Keratinocyte (primary cell): ENCODE results near the gene MED14. TPM values are rescaled to one million over a fixed set of nuclear protein-coding genes. Genes with fewer than 3 reads are reported as not detected.

Experiments used
- DNase-seq: peaks from one replicate; pipeline ENCODE4 v3.0.0-alpha.2; 2011; ENCODE audit warnings: low read depth, missing footprints, low spot score
- FAIRE-seq: peaks from 2 replicates; lab custom pipeline; 2011; peaks lifted over from hg19 to GRCh38; lab: Jason Lieb, UNC
- H2AFZ ChIP-seq: 2 replicates; pipeline ENCODE4 v1.6.0; 2012; ENCODE audit warnings: low read length, control low read depth, inconsistent platforms; ENCODE audit not compliant: control insufficient read depth
- H3K27ac ChIP-seq: 2 replicates; pipeline ENCODE4 v1.5.1; 2011; ENCODE audit warnings: low read length; ENCODE audit not compliant: control insufficient read depth, insufficient read depth
- H3K27me3 ChIP-seq: 3 replicates; pipeline ENCODE4 v1.6.0; 2011; ENCODE audit warnings: low read length; ENCODE audit not compliant: control insufficient read depth, insufficient read depth; ENCODE audit errors: extremely low read depth
- H3K36me3 ChIP-seq, 2 experiments: 2 replicates in 1 of 2; 3 replicates in 1 of 2; pipeline ENCODE4 v1.5.1; 2011; ENCODE audit warnings: low read length in 2 of 2, mild to moderate bottlenecking in 1 of 2; ENCODE audit not compliant: control insufficient read depth in 2 of 2, insufficient read depth in 2 of 2; ENCODE audit errors: extremely low read depth in 1 of 2
- H3K4me1 ChIP-seq: 3 replicates; pipeline ENCODE4 v1.5.1; 2011; ENCODE audit warnings: low read length; ENCODE audit not compliant: control insufficient read depth, insufficient read depth; ENCODE audit errors: extremely low read depth
- H3K4me2 ChIP-seq: 3 replicates; pipeline ENCODE4 v1.6.0; 2011; ENCODE audit warnings: low read depth, low read length; ENCODE audit not compliant: control insufficient read depth, insufficient read depth; ENCODE audit errors: extremely low read depth
- H3K4me3 ChIP-seq, 3 experiments: fragments of 200-600 bp in 1 of 3; sonication (generic) in 1 of 3; 2 replicates in 2 of 3; 3 replicates in 1 of 3; pipeline ENCODE4 v1.5.1; 2011 to 2016; ENCODE audit warnings: low read length in 3 of 3, mild to moderate bottlenecking in 3 of 3, control low read depth in 2 of 3, inconsistent platforms in 1 of 3, low read depth in 1 of 3, mixed read lengths in 1 of 3, mixed run types in 1 of 3, moderate library complexity in 1 of 3; ENCODE audit not compliant: control insufficient read depth in 2 of 3, insufficient read depth in 2 of 3; ENCODE audit errors: extremely low read depth in 1 of 3
- H3K79me2 ChIP-seq: 2 replicates; pipeline ENCODE4 v1.6.0; 2012; ENCODE audit warnings: low read length; ENCODE audit not compliant: control insufficient read depth, insufficient read depth
- H3K9ac ChIP-seq: 3 replicates; pipeline ENCODE4 v1.6.0; 2011; ENCODE audit warnings: low read length; ENCODE audit not compliant: control insufficient read depth, insufficient read depth; ENCODE audit errors: extremely low read depth
- H3K9me1 ChIP-seq: 3 replicates; pipeline ENCODE4 v1.6.0; 2011; ENCODE audit warnings: low read length; ENCODE audit not compliant: control insufficient read depth, insufficient read depth; ENCODE audit errors: extremely low read depth
- H3K9me3 ChIP-seq: 2 replicates; pipeline ENCODE4 v1.5.1; 2012; ENCODE audit warnings: low read depth, low read length; ENCODE audit not compliant: control insufficient read depth
- H4K20me1 ChIP-seq: 3 replicates; pipeline ENCODE4 v1.6.0; 2011; ENCODE audit warnings: low read length; ENCODE audit not compliant: control insufficient read depth, insufficient read depth; ENCODE audit errors: extremely low read depth
- CTCF ChIP-seq, 3 experiments: IDR thresholded peaks in 1 of 3; conservative IDR thresholded peaks in 1 of 3; optimal IDR thresholded peaks in 1 of 3; 2 replicates in 2 of 3; 3 replicates in 1 of 3; pipeline versions ENCODE3 to v1.5.1; 2011; ENCODE audit warnings: low read length in 3 of 3, mild to moderate bottlenecking in 3 of 3, moderate library complexity in 2 of 3, control low read depth in 1 of 3, inconsistent platforms in 1 of 3; ENCODE audit not compliant: insufficient read depth in 2 of 3; ENCODE audit errors: extremely low read depth in 1 of 3
- EZH2 ChIP-seq: IDR thresholded peaks from one replicate; pipeline ENCODE4 v1.6.1; 2012; ENCODE audit warnings: inconsistent platforms, mild to moderate bottlenecking, low read length, moderate library complexity
- dilution Hi-C: fragments of 300-500 bp; cut with MboI; formaldehyde crosslinking; loops from one replicate; pipeline ENCODE4 v1.7.0; 2020; ENCODE audit warnings: low sequenced_read_pairs; ENCODE audit not compliant: extremely low pct_ligation_motif_present
- polyA plus RNA-seq, 5 experiments: library from polyadenylated mRNA; depleted of rRNA in 3 of 5; stranded (reverse) in 3 of 5; stranded (forward) in 1 of 5; unstranded in 1 of 5; fragments of >200 nt; gene quantifications; 1 replicate in 1 of 5; 2 replicates in 3 of 5; 3 replicates in 1 of 5; pipeline versions ENCODE4 v1.2.1 to v1.2.3, GENCODE V29; 2011 to 2012; ENCODE audit warnings: missing spikeins in 2 of 5, low read depth in 1 of 5, low replicate concordance in 1 of 5

MED14 gene
- polyA plus RNA-seq, 1 donor (not counting 4 experiments of a cell fraction or from before 2014, with no cell fraction given), result 25.9 TPM

- no peak for DNase-seq
- Histone ChIP-seq H3K79me2 (peaks cover 29% of the 10 kb centered on the region), H3K27me3 (no peaks in the 10 kb centered on the region), H4K20me1 (no peaks in the 10 kb centered on the region), H3K27ac (no peak overlapping the region), H3K9me1 (no peaks in the 10 kb centered on the region), H3K4me2 (no peak overlapping the region), H2AFZ (no peak overlapping the region), H3K4me3 (no peak overlapping the region), H3K9me3 (no peaks in the 10 kb centered on the region), H3K36me3 (peaks cover 0 to 4% of the 10 kb centered on the region in 2 experiments), H3K4me1 (peaks cover 12% of the 10 kb centered on the region), H3K9ac (no peak overlapping the region)
- dilution Hi-C loops, result no loop called here
- no peak for TF ChIP-seq CTCF (optimal IDR thresholded peaks at IDR 0.05 in 1 of 3, IDR thresholded peaks at IDR 0.05 in 1 of 3, conservative IDR thresholded peaks at IDR 0.05 in 1 of 3; ENCODE audit: extremely low read depth in 1 of 3, insufficient read depth in 2 of 3, low read length in 3 of 3)
- no peak for FAIRE-seq
These were observed 13.7 kb downstream of the MED14 start for GRCh38 chrX:40721489-40722106.

GRCh38 chrX:40720792-40721191, 14.6 kb downstream of the MED14 start:
- DNase-seq, result no peak
- Histone ChIP-seq H3K79me2 (peaks cover 33% of the 10 kb centered on the region), H3K4me1 (peaks cover 12% of the 10 kb centered on the region), H3K9ac (no peak overlapping the region), H3K4me2 (no peak overlapping the region), H3K27me3 (no peaks in the 10 kb centered on the region), H3K9me1 (no peaks in the 10 kb centered on the region), H2AFZ (no peak overlapping the region), H3K27ac (no peak overlapping the region), H4K20me1 (no peaks in the 10 kb centered on the region), H3K36me3 (peaks cover 0 to 4% of the 10 kb centered on the region in 2 experiments), H3K9me3 (no peaks in the 10 kb centered on the region), H3K4me3 (no peak overlapping the region)
- dilution Hi-C loops, result no loop called here
- TF ChIP-seq CTCF (optimal IDR thresholded peaks at IDR 0.05 in 1 of 3, IDR thresholded peaks at IDR 0.05 in 1 of 3, conservative IDR thresholded peaks at IDR 0.05 in 1 of 3; ENCODE audit: extremely low read depth in 1 of 3, insufficient read depth in 2 of 3, low read length in 3 of 3) (no peak), EZH2 (no peak)
- no peak for FAIRE-seq
